Measurements from ENCODE around the gene FAM83D.
A peak's percentile ranks its signal among the peaks of the same experiment; 100 is the strongest.

Gene FAM83D

DNA sequence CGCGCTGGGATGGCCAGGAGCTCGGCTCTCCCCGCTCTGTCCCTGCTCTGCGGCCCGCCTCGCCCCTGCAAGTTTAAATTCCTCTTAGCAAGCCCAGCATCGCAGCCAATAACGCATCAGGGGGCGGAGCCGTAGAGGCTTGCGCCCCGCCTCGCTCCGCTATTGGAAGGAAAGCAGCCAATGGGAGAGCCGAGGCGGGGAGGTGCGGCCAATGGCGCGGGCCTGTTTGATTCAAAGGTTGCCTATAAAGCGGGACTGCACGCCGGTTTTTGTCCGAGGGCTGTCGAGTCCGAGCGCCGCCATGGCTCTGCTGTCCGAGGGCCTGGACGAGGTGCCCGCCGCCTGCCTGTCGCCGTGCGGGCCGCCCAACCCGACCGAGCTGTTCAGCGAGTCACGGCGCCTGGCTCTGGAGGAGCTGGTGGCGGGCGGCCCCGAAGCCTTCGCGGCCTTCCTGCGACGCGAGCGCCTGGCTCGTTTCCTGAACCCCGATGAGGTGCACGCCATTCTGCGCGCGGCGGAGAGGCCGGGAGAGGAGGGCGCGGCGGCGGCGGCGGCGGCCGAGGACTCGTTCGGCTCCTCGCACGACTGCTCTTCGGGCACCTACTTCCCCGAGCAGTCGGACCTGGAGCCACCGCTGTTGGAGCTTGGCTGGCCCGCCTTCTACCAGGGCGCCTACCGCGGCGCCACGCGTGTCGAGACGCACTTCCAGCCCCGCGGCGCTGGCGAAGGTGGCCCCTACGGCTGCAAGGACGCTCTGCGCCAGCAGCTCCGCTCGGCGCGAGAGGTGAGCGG is at the start of gene FAM83D:
FAM83D (plus strand) TSS at position 276 of the 792 bp plus-strand sequence; CDS start at position 302, 26 bp downstream.
- DNase-seq (ENCODE audit: low read depth), result peak; percentile 98

GRCh38 chr20:38877483-38877882 is 48.7 kb upstream of the FAM83D start:
- DNase-seq (ENCODE audit: low read depth), result no peak

- DNase-seq (ENCODE audit: low read depth), result no peak
Observed at GRCh38 chr20:38878866-38879265, 47.4 kb upstream of the FAM83D start.

DNA sequence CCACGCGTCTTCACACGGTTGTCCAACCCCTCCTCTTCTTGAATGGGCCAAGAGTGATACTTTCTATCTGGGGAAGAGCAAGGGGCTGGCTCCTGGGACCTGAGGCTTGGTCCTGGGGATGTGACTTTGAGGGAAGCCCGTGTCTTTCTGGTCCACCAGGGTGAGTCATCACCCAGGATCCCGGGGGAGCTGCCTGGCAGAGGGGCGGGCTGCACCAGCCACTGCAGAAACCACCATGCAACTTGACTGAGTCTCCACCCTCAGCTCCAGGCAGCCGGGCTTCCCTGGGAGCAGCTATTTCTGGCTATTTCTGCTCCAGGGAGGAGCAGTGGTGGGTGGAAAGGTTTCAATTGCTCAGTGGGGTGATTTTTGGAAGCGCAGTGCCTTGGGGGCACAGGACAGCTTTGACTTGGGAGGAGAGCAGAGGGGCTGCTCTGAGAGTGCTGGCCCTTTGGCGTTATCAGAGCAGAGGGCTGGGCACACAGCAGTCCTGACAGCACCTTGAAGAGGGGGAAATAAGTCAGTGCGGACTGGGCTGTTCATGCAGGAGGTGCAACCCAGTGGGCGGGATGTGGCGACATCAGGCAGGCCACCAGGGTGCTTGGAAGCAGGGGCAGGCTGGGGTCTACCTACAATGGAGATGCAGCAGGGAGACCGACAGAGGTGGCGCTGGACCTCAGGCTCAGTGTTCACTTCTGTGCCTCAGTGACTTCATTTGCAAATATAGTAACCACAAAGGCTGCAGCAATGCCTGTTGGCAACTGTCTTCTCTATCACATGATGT is 45.1 kb upstream of the FAM83D start:
- DNase-seq (ENCODE audit: low read depth), result no peak

GRCh38 chr20:38881806-38882440 is 44.3 kb upstream of the FAM83D start:
- DNase-seq (ENCODE audit: low read depth), result no peak

- no peak for DNase-seq (ENCODE audit: low read depth)
Observed at GRCh38 chr20:38882600-38882999, 43.6 kb upstream of the FAM83D start.

DNA sequence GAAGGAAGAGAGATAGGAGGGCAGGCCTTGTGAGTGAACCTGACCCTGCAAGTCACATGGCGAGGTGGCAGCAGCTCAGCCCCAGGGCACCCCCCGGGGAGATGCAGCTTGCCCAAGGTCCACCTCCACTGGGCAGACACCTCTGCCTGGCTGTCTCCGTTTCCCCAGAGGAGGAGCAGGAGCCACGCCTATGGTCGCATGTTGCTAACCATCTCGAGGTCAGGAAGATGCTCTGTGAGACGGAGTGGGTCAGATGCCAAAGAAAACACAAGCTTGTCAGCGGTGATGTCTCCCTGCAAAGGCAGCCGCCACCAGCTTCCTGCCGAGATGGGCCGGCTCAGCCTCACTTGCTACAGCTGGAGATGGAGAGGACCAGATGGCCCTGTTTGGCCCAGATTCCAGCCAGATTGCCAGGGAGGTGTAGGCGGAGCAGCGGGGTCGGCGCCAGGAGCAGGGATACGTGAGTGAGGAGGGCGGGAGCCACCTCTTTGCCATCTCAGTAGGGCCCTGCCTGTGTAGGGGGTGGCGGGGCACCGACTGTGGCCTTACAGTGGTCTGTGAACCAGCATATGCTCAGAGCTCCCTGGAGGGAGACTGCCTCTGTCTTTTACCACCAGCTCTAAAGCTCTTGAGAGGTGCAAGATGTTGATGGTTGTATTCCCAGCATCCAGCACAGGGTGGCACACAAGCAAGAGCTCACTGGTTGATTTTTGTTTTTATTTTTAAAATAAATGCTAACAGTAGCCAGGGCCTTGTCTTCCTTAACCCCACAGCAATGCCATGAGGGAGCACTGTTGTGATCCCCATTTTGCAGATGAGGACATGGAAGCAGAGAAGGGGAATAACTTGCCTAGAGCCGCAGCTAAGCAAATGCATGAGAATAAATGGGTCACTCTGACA is 42.9 kb upstream of the FAM83D start:
- no peak for DNase-seq (ENCODE audit: low read depth)

GRCh38 chr20:38883981-38884733 is 42.1 kb upstream of the FAM83D start:
- no peak for DNase-seq (ENCODE audit: low read depth)

- DNase-seq (ENCODE audit: low read depth), result no peak
Observed at GRCh38 chr20:38885357-38885756, 40.9 kb upstream of the FAM83D start.

- DNase-seq (ENCODE audit: low read depth), result no peak
Observed at GRCh38 chr20:38888059-38888831, 38.0 kb upstream of the FAM83D start.

DNA sequence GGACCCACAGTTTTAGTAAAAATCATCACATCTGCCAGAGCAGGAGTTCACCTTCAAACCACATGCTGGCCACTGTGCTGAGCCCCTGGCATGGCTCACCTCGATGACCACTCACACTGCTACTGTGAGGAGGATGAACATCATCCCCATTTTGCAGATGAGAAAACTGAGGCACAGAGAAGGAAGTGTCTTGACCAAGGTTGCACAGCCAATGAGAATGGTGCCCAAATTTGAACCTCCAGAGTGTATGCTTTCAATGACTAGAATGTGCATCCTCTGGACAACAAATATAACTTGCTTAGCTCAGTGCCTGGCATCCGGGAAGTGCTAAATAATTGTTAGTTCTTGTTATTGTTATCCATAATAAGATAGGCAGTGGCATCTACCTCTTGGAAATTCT is 37.2 kb upstream of the FAM83D start:
- no peak for DNase-seq (ENCODE audit: low read depth)

- no peak for DNase-seq (ENCODE audit: low read depth)
Observed at GRCh38 chr20:38889792-38890496, 36.3 kb upstream of the FAM83D start.

GRCh38 chr20:38890497-38890818 is 35.8 kb upstream of the FAM83D start:
- no peak for DNase-seq (ENCODE audit: low read depth)

DNA sequence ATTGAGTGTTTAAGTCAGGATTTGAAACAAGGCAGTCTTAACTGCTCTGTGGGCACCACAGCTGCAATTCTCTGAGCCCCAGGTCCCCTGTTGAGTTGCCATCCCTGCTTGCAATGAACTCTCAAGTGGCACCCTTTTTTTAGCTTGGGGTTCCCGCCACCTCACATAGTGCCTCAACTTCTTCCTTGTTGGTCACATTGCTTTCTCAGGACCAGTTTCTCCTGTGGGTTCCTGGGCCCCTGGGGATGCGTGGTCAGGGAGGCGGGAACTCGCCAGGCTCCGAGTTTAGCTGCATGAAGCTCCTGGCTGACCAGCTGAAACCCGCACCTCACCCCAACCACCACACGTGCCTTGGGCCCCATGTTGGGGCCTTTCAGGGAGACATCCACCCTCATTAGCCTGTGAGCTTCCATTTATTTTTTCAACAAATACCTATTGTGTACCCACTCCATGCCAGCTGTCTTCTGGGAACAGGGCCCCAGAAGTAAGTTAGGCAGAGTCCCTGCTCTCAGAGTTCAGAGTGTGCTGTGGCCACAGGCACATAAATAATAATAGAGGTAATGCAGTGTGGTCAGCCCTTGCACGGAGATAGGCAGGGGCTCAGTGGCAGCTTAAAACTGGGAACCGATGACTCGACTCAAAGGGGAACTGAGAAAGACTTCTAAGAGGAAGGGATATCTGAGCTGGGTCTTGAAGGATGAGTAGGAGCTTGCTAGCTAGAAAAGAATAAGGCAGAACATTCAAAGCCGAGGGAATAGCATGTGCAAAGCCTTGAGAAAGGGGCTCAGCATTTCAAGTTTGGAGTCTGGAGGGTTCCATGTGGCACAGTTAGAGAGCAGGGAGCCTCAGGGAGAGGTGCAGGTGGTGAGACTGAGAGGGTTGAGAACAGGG is 33.9 kb upstream of the FAM83D start:
- no peak for DNase-seq (ENCODE audit: low read depth)

DNA sequence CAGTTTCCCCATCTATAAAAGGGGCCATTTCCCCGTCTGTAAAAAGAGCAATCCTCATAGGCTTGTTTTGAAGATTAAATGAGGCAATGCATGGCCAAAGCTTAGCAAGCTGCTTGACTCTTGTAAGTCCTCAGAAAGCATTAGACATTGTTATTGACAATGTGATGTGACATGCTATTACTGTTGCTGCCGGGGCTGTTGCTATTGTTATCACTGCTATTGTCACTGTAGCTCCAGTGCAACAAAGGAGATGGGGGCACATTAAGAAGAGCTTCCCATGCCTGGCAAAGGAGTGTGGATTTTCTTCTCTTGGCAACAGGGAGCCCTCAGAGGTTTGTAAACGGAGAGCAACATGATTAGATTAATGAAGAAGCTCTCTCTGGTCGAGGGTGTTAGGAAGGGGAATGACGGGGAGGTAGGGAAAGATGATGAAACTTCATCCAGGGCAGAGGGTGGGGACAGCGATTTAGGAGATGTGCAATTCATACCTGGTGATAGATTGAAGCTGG is 33.1 kb upstream of the FAM83D start:
- no peak for DNase-seq (ENCODE audit: low read depth)

GRCh38 chr20:38893565-38894090 is 32.6 kb upstream of the FAM83D start:
- peak; percentile 8 for DNase-seq (ENCODE audit: low read depth)

DNA sequence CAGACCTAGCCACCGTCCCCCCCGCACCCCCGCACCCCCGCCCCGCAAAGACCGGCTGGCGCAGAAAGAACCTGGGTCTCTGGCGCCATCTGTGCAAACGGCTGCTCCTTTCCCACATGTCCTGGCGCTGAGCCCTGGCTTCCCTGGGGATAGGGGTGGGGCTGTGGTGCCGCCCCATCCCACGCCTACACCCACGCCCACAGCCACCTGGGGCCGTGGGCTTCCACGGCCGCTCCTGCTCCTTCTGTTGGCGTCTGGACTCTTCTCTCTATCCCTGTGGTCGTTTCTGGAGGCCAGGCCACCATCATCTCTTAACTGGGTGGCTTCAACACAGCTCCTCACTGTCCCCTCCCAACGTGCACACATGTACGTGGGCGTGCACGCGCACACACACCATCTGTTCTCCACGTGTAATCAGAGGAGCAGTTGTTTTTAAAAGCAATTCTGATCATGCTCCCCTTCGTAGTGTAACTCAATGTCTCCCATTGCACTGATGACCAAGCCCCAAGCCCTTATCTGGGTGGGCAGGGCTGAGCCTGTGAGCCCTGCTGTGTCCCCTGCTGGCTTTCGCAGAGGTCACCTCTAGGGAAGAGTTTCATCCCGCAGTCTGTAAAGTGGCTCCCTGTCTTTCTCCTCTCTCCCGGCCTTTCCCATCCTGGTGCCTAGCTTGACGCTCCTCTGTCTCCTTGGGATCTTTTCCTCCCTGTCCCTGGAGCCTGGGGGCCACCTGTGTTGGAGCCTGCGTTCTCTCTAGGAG is 31.9 kb upstream of the FAM83D start:
- DNase-seq (ENCODE audit: low read depth), result no peak

All from fibroblast of the conjunctiva (primary cell).